GM13977 (cell line): Measurements from ENCODE around the gene ACYP2.

Source experiments
- DNase-seq: peaks from one replicate; pipeline ENCODE4 v3.0.0; 2012; ENCODE audit warnings: low spot score
- CTCF ChIP-seq: IDR thresholded peaks from 2 replicates; pipeline ENCODE4 v1.5.1; 2012; ENCODE audit warnings: mild to moderate bottlenecking, control low read depth; ENCODE audit not compliant: insufficient read depth; ENCODE audit errors: extremely low read depth, missing control alignments
- in situ Hi-C: fragments of 300-500 bp; cut with MboI; formaldehyde crosslinking; loops from one replicate; pipeline ENCODE4 v1.12.0; 2022; ENCODE audit warnings: low sequenced_read_pairs, low pct_unique_long_range_greater_than_20kb, mixed read lengths, inconsistent platforms; ENCODE audit not compliant: unreplicated experiment

Gene ACYP2

DNA sequence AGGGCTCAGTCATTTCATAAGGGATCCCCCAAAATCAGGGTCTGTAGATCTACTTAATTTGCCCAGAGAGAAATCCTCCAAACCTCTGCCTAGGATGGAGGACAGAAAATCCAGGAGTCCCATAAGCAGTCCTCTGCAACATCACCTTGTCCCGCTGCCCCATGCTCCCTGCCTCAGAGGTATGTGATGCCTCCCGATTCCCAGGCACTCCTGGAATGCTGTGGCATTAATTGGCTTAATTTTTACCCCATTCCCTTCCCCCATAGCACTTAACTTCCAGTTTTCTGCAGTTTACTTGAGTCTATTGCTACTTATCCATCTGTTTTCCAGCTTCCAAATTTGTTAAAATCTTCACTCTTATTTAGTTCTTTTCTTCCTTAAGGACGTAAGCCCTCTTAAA lies 232.2 kb downstream of the ACYP2 start:
- in situ Hi-C loops = no loop called here
- no peak for DNase-seq
- no peak for TF ChIP-seq CTCF

DNA sequence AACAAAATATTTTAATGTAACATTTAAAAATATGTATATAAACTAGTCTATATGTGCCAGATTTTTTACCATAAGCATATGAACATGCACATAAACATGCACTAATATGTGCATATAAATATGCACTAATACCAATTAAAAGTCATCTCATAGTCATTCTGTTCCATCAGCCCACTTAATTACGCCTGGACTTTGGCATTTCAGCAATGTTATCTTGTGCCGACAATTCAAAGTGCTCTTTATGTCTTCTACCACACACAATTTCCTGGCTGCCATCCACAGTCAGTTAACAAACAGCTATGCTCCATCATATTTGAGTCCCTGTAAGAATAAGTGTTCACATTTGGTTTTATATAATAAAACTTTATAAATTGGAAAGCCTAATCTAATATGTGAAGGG lies 233.2 kb downstream of the ACYP2 start:
- TF ChIP-seq CTCF = no peak
- DNase-seq = no peak
- in situ Hi-C loops = no loop called here

GRCh38 chr2:54350426-54350825 lies 235.0 kb downstream of the ACYP2 start:
- DNase-seq = no peak

DNA sequence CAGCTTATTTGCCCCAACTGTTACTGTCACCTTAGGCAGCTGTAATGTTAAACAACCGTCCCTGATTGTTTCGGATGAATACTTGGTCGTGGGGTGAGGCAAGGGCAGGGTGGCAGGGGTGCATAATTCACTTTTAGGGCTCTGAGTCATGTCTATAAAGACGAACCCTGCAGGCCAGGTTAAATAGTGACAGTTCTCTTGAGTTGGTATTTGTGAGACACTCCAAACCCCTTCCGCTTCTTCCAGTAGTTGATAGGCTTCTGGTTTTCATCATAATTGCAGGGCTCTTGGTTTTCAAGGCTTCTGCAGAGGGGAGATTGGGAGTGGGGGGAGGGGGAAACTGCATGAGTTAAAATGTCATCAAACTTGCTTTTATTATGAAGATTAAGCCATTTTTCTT lies 237.8 kb downstream of the ACYP2 start:
- no peak for TF ChIP-seq CTCF
- in situ Hi-C loops = no loop called here
- DNase-seq = no peak

More at GRCh38 chr2:54350426-54350825, 235.0 kb downstream of the ACYP2 start:
- no peak for TF ChIP-seq CTCF
- in situ Hi-C loops = no loop called here
